ENCODE data around the gene RAB3GAP2.
"Not testable (repeated sequence)": the region's sequence is repeated elsewhere in the genome, so short reads cannot be mapped to it uniquely, and the experiment has no call there.

Gene RAB3GAP2

GRCh38 chr1:220160027-220160426 is 112.2 kb downstream of the RAB3GAP2 start:
- Histone ChIP-seq H3K9me3 (ENCODE audit: control insufficient read depth, low read length) (no peaks in the 10 kb centered on the region), H3K4me3 (ENCODE audit: low read depth, low read length) (no peak overlapping the region), H3K4me1 (no peaks in the 10 kb centered on the region), H3K27ac (no peak overlapping the region), H3K79me2 (no peaks in the 10 kb centered on the region), H3K9ac (no peak overlapping the region), H2AFZ (no peak overlapping the region), H3K4me2 (ENCODE audit: low read length) (no peak overlapping the region), H3K27me3 (ENCODE audit: control insufficient read depth, insufficient read depth, low read length) (no peaks in the 10 kb centered on the region), H3K36me3 (ENCODE audit: control insufficient read depth, insufficient read depth, low read length) (no peaks in the 10 kb centered on the region)
- TF ChIP-seq CTCF (IDR thresholded peaks at IDR 0.05) = no peak

GRCh38 chr1:220159041-220159440 is 113.2 kb downstream of the RAB3GAP2 start:
- no peak overlapping the region for H2AFZ ChIP-seq
- TF ChIP-seq CTCF (IDR thresholded peaks at IDR 0.05) = no peak
- no peaks in the 10 kb centered on the region for H3K27me3 ChIP-seq (ENCODE audit: control insufficient read depth, insufficient read depth, low read length)

GRCh38 chr1:220158530-220158929 is 113.7 kb downstream of the RAB3GAP2 start:
- not testable (repeated sequence) for H3K4me3 ChIP-seq (ENCODE audit: low read depth, low read length); H3K79me2 ChIP-seq; H3K36me3 ChIP-seq (ENCODE audit: control insufficient read depth, insufficient read depth, low read length); H3K27me3 ChIP-seq (ENCODE audit: control insufficient read depth, insufficient read depth, low read length); H3K4me1 ChIP-seq; H2AFZ ChIP-seq; H3K27ac ChIP-seq; H3K9ac ChIP-seq; H3K4me2 ChIP-seq (ENCODE audit: low read length); H3K9me3 ChIP-seq (ENCODE audit: control insufficient read depth, low read length)

More at GRCh38 chr1:220159041-220159440, 113.2 kb downstream of the RAB3GAP2 start:
- Histone ChIP-seq H3K4me2 (ENCODE audit: low read length) (no peak overlapping the region), H3K4me3 (ENCODE audit: low read depth, low read length) (no peak overlapping the region), H3K79me2 (no peaks in the 10 kb centered on the region), H3K9me3 (ENCODE audit: control insufficient read depth, low read length) (no peaks in the 10 kb centered on the region), H3K27ac (no peak overlapping the region), H3K9ac (no peak overlapping the region), H3K36me3 (ENCODE audit: control insufficient read depth, insufficient read depth, low read length) (no peaks in the 10 kb centered on the region), H3K4me1 (no peaks in the 10 kb centered on the region)

GRCh38 chr1:220157738-220158137 is 114.5 kb downstream of the RAB3GAP2 start:
- Histone ChIP-seq H3K36me3 (ENCODE audit: control insufficient read depth, insufficient read depth, low read length) (no peaks in the 10 kb centered on the region), H3K9ac (no peak overlapping the region), H3K27ac (no peak overlapping the region), H3K9me3 (ENCODE audit: control insufficient read depth, low read length) (no peaks in the 10 kb centered on the region), H3K4me3 (ENCODE audit: low read depth, low read length) (no peak overlapping the region), H2AFZ (no peak overlapping the region), H3K4me1 (no peaks in the 10 kb centered on the region), H3K27me3 (ENCODE audit: control insufficient read depth, insufficient read depth, low read length) (no peaks in the 10 kb centered on the region), H3K79me2 (no peaks in the 10 kb centered on the region), H3K4me2 (ENCODE audit: low read length) (no peak overlapping the region)
- no peak for TF ChIP-seq CTCF (IDR thresholded peaks at IDR 0.05)

GRCh38 chr1:220156620-220157146 is 115.6 kb downstream of the RAB3GAP2 start:
- Histone ChIP-seq H3K4me1 (no peaks in the 10 kb centered on the region), H2AFZ (no peak overlapping the region), H3K4me3 (ENCODE audit: low read depth, low read length) (no peak overlapping the region), H3K9ac (no peak overlapping the region), H3K4me2 (ENCODE audit: low read length) (no peak overlapping the region), H3K36me3 (ENCODE audit: control insufficient read depth, insufficient read depth, low read length) (no peaks in the 10 kb centered on the region), H3K27ac (no peak overlapping the region), H3K9me3 (ENCODE audit: control insufficient read depth, low read length) (no peaks in the 10 kb centered on the region), H3K27me3 (ENCODE audit: control insufficient read depth, insufficient read depth, low read length) (no peaks in the 10 kb centered on the region), H3K79me2 (no peaks in the 10 kb centered on the region)
- TF ChIP-seq CTCF (IDR thresholded peaks at IDR 0.05) = no peak

Measured in parathyroid adenoma (tissue), 2 donors.